ENCODE measurements around the gene TRAF1. TPM values are rescaled to one million over a fixed set of nuclear protein-coding genes. Genes with fewer than 3 reads are reported as not detected.

TRAF1 gene
- total RNA-seq, 1 donor from 2014 or later = 1.4 TPM

- peaks cover 8% of the 10 kb centered on the region for H3K27me3 Mint-ChIP-seq (ENCODE audit: unreplicated experiment)
- peaks cover 18% of the 10 kb centered on the region for H3K4me1 Mint-ChIP-seq (ENCODE audit: unreplicated experiment)
- H3K36me3 Mint-ChIP-seq (ENCODE audit: low read depth, unreplicated experiment) = no peaks in the 10 kb centered on the region
- TF ChIP-seq CTCF (IDR thresholded peaks at IDR 0.05; ENCODE audit: unreplicated experiment) = no peak
- no peak for DNase-seq (ENCODE audit: low spot score)
- H3K4me3 Mint-ChIP-seq (ENCODE audit: unreplicated experiment) = no peak overlapping the region
- no peaks in the 10 kb centered on the region for H3K9me3 Mint-ChIP-seq (ENCODE audit: unreplicated experiment)
- H3K27ac Mint-ChIP-seq (ENCODE audit: unreplicated experiment) = no peak overlapping the region
Measured at GRCh38 chr9:120932086-120932823, 5.7 kb upstream of the TRAF1 start.

- no peak for TF ChIP-seq CTCF (IDR thresholded peaks at IDR 0.05; ENCODE audit: unreplicated experiment)
- Mint-ChIP-seq H3K9me3 (ENCODE audit: unreplicated experiment) (no peaks in the 10 kb centered on the region), H3K36me3 (ENCODE audit: low read depth, unreplicated experiment) (no peaks in the 10 kb centered on the region), H3K27ac (ENCODE audit: unreplicated experiment) (peak overlapping the region; percentile 74), H3K4me3 (ENCODE audit: unreplicated experiment) (no peak overlapping the region), H3K27me3 (ENCODE audit: unreplicated experiment) (peaks cover 8% of the 10 kb centered on the region), H3K4me1 (ENCODE audit: unreplicated experiment) (peaks cover 18% of the 10 kb centered on the region)
- DNase-seq (ENCODE audit: low spot score) = no peak
Measured at GRCh38 chr9:120931231-120932085, 4.9 kb upstream of the TRAF1 start.

GRCh38 chr9:120929229-120929791 is 2.7 kb upstream of the TRAF1 start:
- Mint-ChIP-seq H3K27ac (ENCODE audit: unreplicated experiment) (no peak overlapping the region), H3K9me3 (ENCODE audit: unreplicated experiment) (no peaks in the 10 kb centered on the region), H3K36me3 (ENCODE audit: low read depth, unreplicated experiment) (no peaks in the 10 kb centered on the region), H3K4me3 (ENCODE audit: unreplicated experiment) (peak overlapping the region; percentile 76), H3K4me1 (ENCODE audit: unreplicated experiment) (peaks cover 18% of the 10 kb centered on the region), H3K27me3 (ENCODE audit: unreplicated experiment) (peaks cover 9% of the 10 kb centered on the region)
- TF ChIP-seq CTCF (IDR thresholded peaks at IDR 0.05; ENCODE audit: unreplicated experiment) = no peak
- DNase-seq (ENCODE audit: low spot score) = no peak

GRCh38 chr9:120928483-120929228 is 2.1 kb upstream of the TRAF1 start:
- H3K9me3 Mint-ChIP-seq (ENCODE audit: unreplicated experiment) = no peaks in the 10 kb centered on the region
- H3K4me1 Mint-ChIP-seq (ENCODE audit: unreplicated experiment) = peaks cover 18% of the 10 kb centered on the region
- H3K27me3 Mint-ChIP-seq (ENCODE audit: unreplicated experiment) = peaks cover 9% of the 10 kb centered on the region
- peak overlapping the region; percentile 70 for H3K4me3 Mint-ChIP-seq (ENCODE audit: unreplicated experiment)
- H3K36me3 Mint-ChIP-seq (ENCODE audit: low read depth, unreplicated experiment) = no peaks in the 10 kb centered on the region
- H3K27ac Mint-ChIP-seq (ENCODE audit: unreplicated experiment) = peak overlapping the region; percentile 17
- peak; percentile 66 for DNase-seq (ENCODE audit: low spot score)
- TF ChIP-seq CTCF (IDR thresholded peaks at IDR 0.05; ENCODE audit: unreplicated experiment) = no peak
